Psoas muscle (tissue), 8 donors: Measurements from ENCODE around the gene CLIP4. TPM values are rescaled to one million over a fixed set of nuclear protein-coding genes. Genes with fewer than 3 reads are reported as not detected.

Experiments
- ATAC-seq, 4 donors: fragments of 200-7000 bp; cut with Tn5 transposase; one replicate each; pipeline ENCODE4 v1.9.1; 2020; ENCODE audit warnings: moderate library complexity in 3 of 4, mild to moderate bottlenecking in 2 of 4
- DNase-seq, 2 donors: peaks; one replicate each; pipeline ENCODE4 v3.0.0-alpha.2; 2020
- H3K27ac ChIP-seq: fragments of 200-600 bp; one replicate; pipeline ENCODE4 v1.8.0; 2022
- H3K27me3 ChIP-seq, 3 donors: fragments of 200-600 bp in 1 of 3; one replicate each; pipeline versions ENCODE4 v1.6.1 to v1.8.0; 2013 to 2022; ENCODE audit warnings: low read length in 2 of 3, mild to moderate bottlenecking in 2 of 3, moderate library complexity in 1 of 3; ENCODE audit not compliant: insufficient read depth in 3 of 3
- H3K36me3 ChIP-seq, 2 donors: fragments of 200-600 bp in 1 of 2; one replicate each; pipeline versions ENCODE4 v1.6.1 to v1.8.0; 2013 to 2022; ENCODE audit warnings: low read depth in 1 of 2, mild to moderate bottlenecking in 1 of 2, moderate library complexity in 1 of 2; ENCODE audit not compliant: insufficient read depth in 1 of 2
- H3K4me1 ChIP-seq: fragments of 200-600 bp; one replicate; pipeline ENCODE4 v1.8.0; 2022
- H3K4me3 ChIP-seq: fragments of 200-600 bp; one replicate; pipeline ENCODE4 v1.8.0; 2022; ENCODE audit warnings: mild to moderate bottlenecking
- H3K9me3 ChIP-seq: fragments of 200-600 bp; one replicate; pipeline ENCODE4 v1.8.0; 2022
- WGBS, 3 donors: extraction: QIAGEN DNeasy Blood & Tissue Kit; methylation state at CpG; one replicate each; pipeline versions ENCODE4 v1.1.6 to v1.1.7; 2013; 5-methylcytosine and 5-hydroxymethylcytosine counted together
- intact Hi-C, 2 donors: fragments of 100-400 bp; cut with DNase I; formaldehyde crosslinking; loops; one replicate each; pipeline versions ENCODE4 v1.11.0 to v1.14.2; 2022
- polyA plus RNA-seq, 3 donors: library from polyadenylated mRNA; stranded (reverse); fragments of 200-250 nt; gene quantifications; one replicate each; pipeline ENCODE4 v1.2.3, GENCODE V29; 2013
- total RNA-seq, 4 donors: library from RNA; stranded (reverse); fragmentation: NEBNext Ultra II Directional in 2 of 4; extraction: Animal tissue kit (Norgen Biotek cat#: 25700) in 2 of 4; gene quantifications; one replicate each; pipeline versions ENCODE4 v1.2.1 to v1.2.4, GENCODE V29; 2021 to 2023
- TF ChIP-seq, protein P1 (sequence below): fragments of 200-600 bp; IDR thresholded peaks from one replicate; pipeline ENCODE4 v1.8.0; 2022; ENCODE audit warnings: antibody characterized with exemption
- donor health status: healthy with polysubstance abuse.
- donor health status: DM: no; HTN: no; CAD: no; lungs with moderate emphysema.
- donor health status: Bipolar disorder and iron deficiency.
- donor health status: healthy.
- donor health status: DM: yes; HTN: yes; CAD: no.
- donor health status: DM: no; HTN: no; CAD: no.
- donor health status: DM: no; HTN: no; CAD: no.
- donor health status: DM: yes; HTN: yes; CAD: no.

CLIP4 gene
- total and polyA plus RNA-seq, 7 donors, result 26.7 to 111 (median 68.2) TPM

DNA sequence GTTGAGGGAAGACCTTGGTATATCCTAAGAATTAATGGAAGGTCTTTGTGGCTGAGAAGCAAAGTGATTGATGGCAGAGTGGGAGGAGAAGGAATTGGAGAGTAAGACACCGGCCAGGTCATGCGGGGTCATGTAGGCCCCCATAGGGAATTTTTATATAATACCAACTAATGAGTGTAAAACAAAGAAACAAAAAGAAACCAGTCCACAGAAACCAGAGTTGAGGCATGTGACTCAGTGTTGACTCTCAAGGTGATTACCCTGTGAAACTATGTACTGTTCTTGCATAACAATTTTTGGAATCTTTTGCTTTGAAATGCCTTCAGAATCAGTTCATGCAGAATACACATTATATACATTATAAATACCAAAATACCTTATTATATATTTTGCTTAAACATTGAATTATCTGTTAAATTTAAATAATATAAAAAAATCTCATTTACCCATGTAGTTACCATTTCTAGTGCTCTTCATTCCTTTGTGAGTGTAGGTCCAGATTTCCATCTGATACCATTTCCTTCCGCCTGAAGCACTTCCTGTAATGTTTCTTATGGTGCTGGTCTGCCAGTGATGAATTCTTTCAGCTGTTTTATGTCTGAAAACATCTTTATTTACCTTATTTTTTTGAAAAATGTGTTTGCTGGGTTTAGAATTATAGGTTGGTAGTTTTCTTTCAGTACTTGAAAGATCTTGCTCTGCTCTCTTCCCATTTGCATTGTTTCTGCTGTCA is 8.6 kb downstream of the CLIP4 start:
- H3K27ac ChIP-seq, result no peak overlapping the region

GRCh38 chr2:29124504-29124903 is 9.3 kb downstream of the CLIP4 start:
- ATAC-seq (no peak), DNase-seq (no peak)
- Histone ChIP-seq H3K4me1 (peaks cover 26% of the 10 kb centered on the region), H3K27ac (no peak overlapping the region), H3K27me3 (no peaks in the 10 kb centered on the region), H3K9me3 (no peaks in the 10 kb centered on the region), H3K4me3 (no peak overlapping the region), H3K36me3 (peaks cover 0 to 25% of the 10 kb centered on the region in 2 donors)
- WGBS, 3 donors, result 81 to 90% (median 87%) methylated on average over 1 of the region's 1 CpG
- TF ChIP-seq, protein P1, sequence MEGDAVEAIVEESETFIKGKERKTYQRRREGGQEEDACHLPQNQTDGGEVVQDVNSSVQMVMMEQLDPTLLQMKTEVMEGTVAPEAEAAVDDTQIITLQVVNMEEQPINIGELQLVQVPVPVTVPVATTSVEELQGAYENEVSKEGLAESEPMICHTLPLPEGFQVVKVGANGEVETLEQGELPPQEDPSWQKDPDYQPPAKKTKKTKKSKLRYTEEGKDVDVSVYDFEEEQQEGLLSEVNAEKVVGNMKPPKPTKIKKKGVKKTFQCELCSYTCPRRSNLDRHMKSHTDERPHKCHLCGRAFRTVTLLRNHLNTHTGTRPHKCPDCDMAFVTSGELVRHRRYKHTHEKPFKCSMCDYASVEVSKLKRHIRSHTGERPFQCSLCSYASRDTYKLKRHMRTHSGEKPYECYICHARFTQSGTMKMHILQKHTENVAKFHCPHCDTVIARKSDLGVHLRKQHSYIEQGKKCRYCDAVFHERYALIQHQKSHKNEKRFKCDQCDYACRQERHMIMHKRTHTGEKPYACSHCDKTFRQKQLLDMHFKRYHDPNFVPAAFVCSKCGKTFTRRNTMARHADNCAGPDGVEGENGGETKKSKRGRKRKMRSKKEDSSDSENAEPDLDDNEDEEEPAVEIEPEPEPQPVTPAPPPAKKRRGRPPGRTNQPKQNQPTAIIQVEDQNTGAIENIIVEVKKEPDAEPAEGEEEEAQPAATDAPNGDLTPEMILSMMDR, result no peak
- intact Hi-C loops, result loop anchor here in 1 of 2 donors (5.0 kb wide), 1 partner anchor 33 kb away; no protein-coding TSS in a partner anchor

More for the DNA sequence above, 8.6 kb downstream of the CLIP4 start:
- H3K9me3 ChIP-seq, result no peaks in the 10 kb centered on the region
- TF ChIP-seq, protein P1, result no peak
- WGBS, 3 donors, result 83 to 88% (median 86%) methylated on average over 3 of the region's 3 CpGs
- intact Hi-C loops, result loop anchor here in 1 of 2 donors (5.0 kb wide), 1 partner anchor 34 kb away; no protein-coding TSS in a partner anchor
- no peak overlapping the region for H3K4me3 ChIP-seq
- ATAC-seq (peak in 3 of 4 donors; percentile 64 to 71 (median 65)), DNase-seq (no peak)
- no peaks in the 10 kb centered on the region for H3K27me3 ChIP-seq
- peaks cover 0 to 25% of the 10 kb centered on the region in 2 donors for H3K36me3 ChIP-seq
- peaks cover 24% of the 10 kb centered on the region for H3K4me1 ChIP-seq

DNA sequence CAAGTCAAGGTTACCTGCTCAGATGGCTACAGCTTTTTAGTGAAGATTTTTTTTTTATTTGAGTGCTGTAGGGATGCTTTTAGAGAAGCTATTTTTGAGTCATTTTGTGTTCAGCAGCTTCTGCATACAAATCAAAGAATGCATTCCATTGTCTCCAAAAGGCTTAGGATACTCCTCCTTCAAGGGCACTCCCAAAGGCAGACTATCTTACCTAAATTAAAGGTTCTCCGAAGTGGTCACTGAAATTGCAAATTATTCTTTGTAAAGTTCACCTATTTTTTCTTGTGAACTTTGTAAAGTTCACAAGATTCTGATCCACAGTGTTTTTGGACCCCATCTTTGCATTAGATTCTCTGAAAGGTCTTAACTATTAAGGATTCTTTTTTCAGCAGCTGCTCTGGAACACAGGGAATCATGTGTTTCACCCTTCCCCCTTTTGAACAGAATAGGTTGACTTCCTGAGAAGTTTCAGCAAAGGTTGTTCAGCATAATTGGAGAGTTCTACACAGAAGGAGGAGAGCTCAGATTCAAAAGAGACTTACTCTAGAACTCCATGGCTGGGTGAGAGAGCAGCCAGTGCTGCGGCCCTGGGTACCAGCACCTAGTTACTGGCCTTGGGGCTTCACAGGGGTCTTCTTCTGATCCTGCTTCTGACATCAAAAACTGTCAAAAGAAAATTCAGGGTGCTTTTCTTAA is 14.5 kb downstream of the CLIP4 start:
- Histone ChIP-seq H3K4me1 (peaks cover 29% of the 10 kb centered on the region), H3K27me3 (no peaks in the 10 kb centered on the region), H3K36me3 (peaks cover 0 to 41% of the 10 kb centered on the region in 2 donors), H3K9me3 (no peaks in the 10 kb centered on the region), H3K27ac (peak overlapping the region; percentile 75), H3K4me3 (peak overlapping the region; percentile 53)
- 42 to 86% (median 62%) methylated on average over 2 of the region's 2 CpGs for WGBS, 3 donors
- intact Hi-C loops, result no loop called here
- ATAC-seq (peak in 3 of 4 donors; percentile 21 to 51 (median 34)), DNase-seq (no peak)
- TF ChIP-seq, protein P1, result no peak

- WGBS, 3 donors, result 50 to 69% (median 52%) methylated on average over 2 of the region's 2 CpGs
- DNase-seq (no peak), ATAC-seq (peak; percentile 74 to 84 (median 82))
- TF ChIP-seq, protein P1, result no peak
- Histone ChIP-seq H3K4me1 (peaks cover 29% of the 10 kb centered on the region), H3K27me3 (no peaks in the 10 kb centered on the region), H3K36me3 (peaks cover 0 to 43% of the 10 kb centered on the region in 2 donors), H3K9me3 (no peaks in the 10 kb centered on the region), H3K4me3 (peak overlapping the region; percentile 53), H3K27ac (peak overlapping the region; percentile 75)
- intact Hi-C loops, result no loop called here
Observed at GRCh38 chr2:29130295-29130694, 15.1 kb downstream of the CLIP4 start.
